ENCODE data around the gene MYB.

MYB gene

GRCh38 chr6:135228486-135228885 lies 47.4 kb downstream of the MYB start:
- Histone ChIP-seq H3K36me3 (peaks cover 5% of the 10 kb centered on the region), H3K27me3 (no peaks in the 10 kb centered on the region), H3K4me1 (ENCODE audit: control insufficient read depth in 1 of 2, insufficient read depth in 1 of 2, low read depth in 1 of 2, low read length in 1 of 2) (no peaks in the 10 kb centered on the region), H3K9me3 (no peaks in the 10 kb centered on the region), H3K4me3 (ENCODE audit: low read depth in 1 of 2, low read length in 1 of 2) (no peak overlapping the region), H3K27ac (no peak overlapping the region)
- TF ChIP-seq CTCF (IDR thresholded peaks at IDR 0.05): no peak

- no peak overlapping the region for H3K27ac ChIP-seq
- H3K4me1 ChIP-seq (ENCODE audit: control insufficient read depth in 1 of 2, insufficient read depth in 1 of 2, low read depth in 1 of 2, low read length in 1 of 2): no peaks in the 10 kb centered on the region
- no peaks in the 10 kb centered on the region for H3K27me3 ChIP-seq
- H3K36me3 ChIP-seq: peaks cover 1% of the 10 kb centered on the region
- H3K4me3 ChIP-seq (ENCODE audit: low read depth in 1 of 2, low read length in 1 of 2): no peak overlapping the region
- TF ChIP-seq CTCF (IDR thresholded peaks at IDR 0.05): no peak
- no peaks in the 10 kb centered on the region for H3K9me3 ChIP-seq
These were observed 48.9 kb downstream of the MYB start for GRCh38 chr6:135229996-135230395.

GRCh38 chr6:135230711-135231468 lies 49.8 kb downstream of the MYB start:
- H3K4me3 ChIP-seq (ENCODE audit: low read depth in 1 of 2, low read length in 1 of 2): no peak overlapping the region
- H3K27me3 ChIP-seq: no peaks in the 10 kb centered on the region
- H3K36me3 ChIP-seq: no peaks in the 10 kb centered on the region
- no peaks in the 10 kb centered on the region for H3K4me1 ChIP-seq (ENCODE audit: control insufficient read depth in 1 of 2, insufficient read depth in 1 of 2, low read depth in 1 of 2, low read length in 1 of 2)
- no peak overlapping the region for H3K27ac ChIP-seq
- H3K9me3 ChIP-seq: no peaks in the 10 kb centered on the region
- TF ChIP-seq CTCF (IDR thresholded peaks at IDR 0.05): no peak

- H3K4me1 ChIP-seq (ENCODE audit: control insufficient read depth in 1 of 2, insufficient read depth in 1 of 2, low read depth in 1 of 2, low read length in 1 of 2): no peaks in the 10 kb centered on the region
- no peak for TF ChIP-seq CTCF (IDR thresholded peaks at IDR 0.05)
These were observed 50.3 kb downstream of the MYB start for GRCh38 chr6:135231469-135231844.

GRCh38 chr6:135233686-135234491 lies 52.8 kb downstream of the MYB start:
- Histone ChIP-seq H3K9me3 (no peaks in the 10 kb centered on the region), H3K27me3 (no peaks in the 10 kb centered on the region), H3K4me1 (ENCODE audit: control insufficient read depth in 1 of 2, insufficient read depth in 1 of 2, low read depth in 1 of 2, low read length in 1 of 2) (no peaks in the 10 kb centered on the region), H3K4me3 (ENCODE audit: low read depth in 1 of 2, low read length in 1 of 2) (no peak overlapping the region), H3K36me3 (no peaks in the 10 kb centered on the region), H3K27ac (no peak overlapping the region)
- no peak for TF ChIP-seq CTCF (IDR thresholded peaks at IDR 0.05)

More at GRCh38 chr6:135231469-135231844, 50.3 kb downstream of the MYB start:
- H3K36me3 ChIP-seq: no peaks in the 10 kb centered on the region
- H3K27ac ChIP-seq: no peak overlapping the region
- H3K9me3 ChIP-seq: no peaks in the 10 kb centered on the region
- H3K4me3 ChIP-seq (ENCODE audit: low read depth in 1 of 2, low read length in 1 of 2): no peak overlapping the region
- no peaks in the 10 kb centered on the region for H3K27me3 ChIP-seq
